K562 (cell line): ENCODE measurements around the gene C1orf50. TPM values are rescaled to one million over a fixed set of nuclear protein-coding genes. Genes with fewer than 3 reads are reported as not detected.

ENCODE experiments used
- ARID2 ChIP-seq: fragments of 450-650 bp; IDR thresholded peaks from 2 replicates; pipeline ENCODE4 v1.6.1; 2017; ENCODE audit warnings: antibody characterized with exemption, mild to moderate bottlenecking
- ATF4 ChIP-seq: fragments of 450-650 bp; formaldehyde crosslinking; IDR thresholded peaks from 2 replicates; pipeline ENCODE4 v1.4.0; 2022; ENCODE audit warnings: mild to moderate bottlenecking, moderate library complexity
- ATF6 ChIP-seq: sonication (generic); formaldehyde crosslinking; IDR thresholded peaks from 2 replicates; pipeline ENCODE4 v1.4.0; 2020; ENCODE audit warnings: mild to moderate bottlenecking, missing genetic modification reagents
- ATF7 ChIP-seq: fragments of 450-650 bp; IDR thresholded peaks from 2 replicates; pipeline ENCODE4 v1.7.1; 2014; ENCODE audit warnings: mild to moderate bottlenecking, moderate library complexity
- BCOR ChIP-seq: fragments of 450-650 bp; IDR thresholded peaks from 2 replicates; pipeline ENCODE4 v1.6.1; 2016
- BMI1 ChIP-seq: fragments of 150-350 bp; IDR thresholded peaks from 2 replicates; pipeline ENCODE4 v1.6.1; 2014; ENCODE audit warnings: low read length
- ELK3 ChIP-seq: fragments of 450-650 bp; formaldehyde crosslinking; IDR thresholded peaks from 2 replicates; pipeline ENCODE4 v1.4.0; 2020; ENCODE audit warnings: mild to moderate bottlenecking
- ESRRA ChIP-seq: fragments of 450-650 bp; IDR thresholded peaks from 2 replicates; pipeline ENCODE4 v1.6.1; 2014; ENCODE audit warnings: low read depth, mild to moderate bottlenecking, moderate library complexity, borderline replicate concordance
- HMG20A ChIP-seq: fragments of 450-650 bp; formaldehyde crosslinking; conservative IDR thresholded peaks from 2 replicates; pipeline ENCODE4 v1.4.0; 2020; ENCODE audit warnings: mild to moderate bottlenecking, mixed read lengths
- HMGN3 ChIP-seq: IDR thresholded peaks from 2 replicates; pipeline ENCODE4 v1.6.1; 2011; ENCODE audit warnings: borderline replicate concordance, low read depth, mild to moderate bottlenecking, mixed read lengths, low read length; ENCODE audit not compliant: insufficient read length; ENCODE audit errors: extremely low read depth
- KLF10 ChIP-seq: fragments of 250-450 bp; sonication (Bioruptor Pico); IDR thresholded peaks from 2 replicates; pipeline ENCODE4 v1.6.1; 2021; ENCODE audit warnings: matching md5 sums
- LEF1 ChIP-seq: fragments of 450-650 bp; IDR thresholded peaks from 2 replicates; pipeline ENCODE4 v1.6.1; 2016; ENCODE audit warnings: mild to moderate bottlenecking
- MAZ ChIP-seq, 2 experiments: fragments of 450-650 bp in 1 of 2; sonication (generic) in 1 of 2; formaldehyde crosslinking; IDR thresholded peaks in 1 of 2; conservative IDR thresholded peaks in 1 of 2; 2 replicates each; pipeline versions ENCODE4 v1.4.0 to v1.5.0; 2020; ENCODE audit warnings: mild to moderate bottlenecking in 1 of 2, missing genetic modification reagents in 1 of 2
- PML ChIP-seq: IDR thresholded peaks from 2 replicates; pipeline ENCODE4 v1.6.1; 2012; ENCODE audit warnings: low read length, inconsistent platforms
- POLR2G ChIP-seq: fragments of 200-400 bp; formaldehyde crosslinking; IDR thresholded peaks from 2 replicates; pipeline ENCODE4 v1.6.1; 2017; ENCODE audit warnings: low read depth, mild to moderate bottlenecking, antibody characterized with exemption, low read length, moderate library complexity
- PTTG1 ChIP-seq: fragments of 450-650 bp; IDR thresholded peaks from 2 replicates; pipeline ENCODE4 v1.6.1; 2016; ENCODE audit warnings: low read depth, mild to moderate bottlenecking, missing genetic modification characterization, missing compliant biosample characterization
- SRF ChIP-seq, 2 experiments: fragments of 250-450, 450-650 bp in 1 of 2; sonication (Bioruptor Pico) in 1 of 2; sonication (generic) in 1 of 2; formaldehyde crosslinking; IDR thresholded peaks; 2 replicates each; pipeline versions ENCODE4 v1.5.0 to v1.5.1; 2020 to 2022; ENCODE audit warnings: mild to moderate bottlenecking in 1 of 2, missing genetic modification reagents in 1 of 2
- STAG1 ChIP-seq: sonication (generic); formaldehyde crosslinking; IDR thresholded peaks from 2 replicates; pipeline ENCODE4 v1.5.0; 2020; ENCODE audit warnings: missing genetic modification reagents, borderline replicate concordance
- TBP ChIP-seq: optimal IDR thresholded peaks from 2 replicates; pipeline ENCODE3; 2011; ENCODE audit warnings: low read depth, low read length, improper control_type of control experiment
- ZKSCAN1 ChIP-seq: fragments of 150-350 bp; IDR thresholded peaks from 2 replicates; pipeline ENCODE4 v1.6.1; 2016; ENCODE audit warnings: low read depth, low read length
- ZKSCAN8 ChIP-seq: fragments of 200-800 bp; sonication (Bioruptor generic); IDR thresholded peaks from 2 replicates; pipeline ENCODE4 v1.6.1; 2016; ENCODE audit warnings: missing genetic modification characterization, missing compliant biosample characterization
- ZNF124 ChIP-seq: sonication (generic); formaldehyde crosslinking; IDR thresholded peaks from 2 replicates; pipeline ENCODE4 v1.8.1; 2022; ENCODE audit warnings: missing genetic modification reagents
- ZNF507 ChIP-seq: conservative IDR thresholded peaks from 2 replicates; pipeline ENCODE4 v1.6.1; 2017; ENCODE audit warnings: missing genetic modification characterization, missing compliant biosample characterization
- ZNF584 ChIP-seq: fragments of 200-800 bp; sonication (Bioruptor generic); IDR thresholded peaks from 2 replicates; pipeline ENCODE4 v1.6.1; 2016; ENCODE audit warnings: low read depth, mild to moderate bottlenecking, missing genetic modification characterization, missing compliant biosample characterization
- polyA plus RNA-seq, 8 experiments: library from polyadenylated mRNA; depleted of rRNA in 4 of 8; stranded (reverse) in 5 of 8; unstranded in 3 of 8; fragments of >200 nt; fragmentation: Nextera tagmentation in 2 of 8; fragmentation: Illumina TruSeq in 1 of 8; extraction: Ambion mirVana in 2 of 8; extraction: Trizol in 1 of 8; gene quantifications; 2 replicates each; pipeline versions ENCODE4 v1.2.1 to v1.2.3, GENCODE V29; 2011 to 2014; ENCODE audit warnings: inconsistent platforms in 1 of 8, missing spikeins in 1 of 8
- total RNA-seq, 7 experiments: library from RNA; depleted of rRNA in 6 of 7; stranded (reverse); fragments of >200 nt in 6 of 7; fragmentation: Illumina TruSeq in 2 of 7; extraction: Trizol in 2 of 7; gene quantifications; 2 replicates each; pipeline versions ENCODE4 v1.2.1 to v1.2.3, GENCODE V29; 2011 to 2021; ENCODE audit warnings: low replicate concordance in 1 of 7
- TF ChIP-seq, protein P1 (sequence below): IDR thresholded peaks from 2 replicates; pipeline ENCODE4 v1.6.1; 2014; ENCODE audit warnings: antibody characterized with exemption

The C1orf50 gene
- total and polyA plus RNA-seq, 9 of the 15 experiments (the other 6 are each of a cell fraction or from before 2014, with no cell fraction given) = 0.55 to 13.9 (median 5.2) TPM

DNA sequence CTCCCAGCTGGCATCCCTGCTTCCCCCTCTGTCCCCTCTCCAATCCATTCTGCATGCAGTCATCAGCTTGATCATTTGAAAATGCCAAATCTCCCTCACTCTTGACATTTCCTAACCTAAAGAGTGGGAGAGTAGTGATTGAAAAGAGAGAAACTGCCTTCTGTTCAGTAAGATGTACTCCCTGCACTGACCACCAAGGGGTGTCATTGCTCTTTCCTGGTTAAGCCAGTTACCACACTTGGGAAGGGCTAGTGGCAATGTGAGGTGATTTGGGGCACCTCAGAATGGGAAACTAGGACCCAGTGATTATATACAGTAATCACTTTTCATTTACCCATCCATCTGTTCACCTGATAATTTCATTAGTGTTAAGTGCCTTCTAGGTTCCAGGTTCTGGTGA, 10.8 kb downstream of the C1orf50 start (continued):
- TF ChIP-seq ZKSCAN1 = no peak
- TF ChIP-seq PML = no peak
- TF ChIP-seq ATF6 (CRISPR knock-in tag) = no peak
- TF ChIP-seq BCOR = no peak
- no peak for TF ChIP-seq HMG20A (CRISPR knock-in tag)
- TF ChIP-seq PTTG1 (tag) = no peak
- TF ChIP-seq HMGN3 = no peak
- TF ChIP-seq SRF (CRISPR knock-in tag; IDR thresholded peaks at IDR 0.05) = no peak
- TF ChIP-seq TBP = no peak
- no peak for TF ChIP-seq ATF7
- no peak for TF ChIP-seq BMI1
- TF ChIP-seq LEF1 = no peak
- peak; percentile 82; the same call in 1 of the 2 replicates for TF ChIP-seq STAG1 (CRISPR knock-in tag)
- TF ChIP-seq ZNF507 = no peak
- no peak for TF ChIP-seq ELK3 (CRISPR knock-in tag)
- no peak for TF ChIP-seq ZNF124
- no peak for TF ChIP-seq KLF10 (CRISPR knock-in tag)
- TF ChIP-seq POLR2G = no peak
- TF ChIP-seq ZNF584 (CRISPR knock-in tag) = no peak
- TF ChIP-seq, protein P1, sequence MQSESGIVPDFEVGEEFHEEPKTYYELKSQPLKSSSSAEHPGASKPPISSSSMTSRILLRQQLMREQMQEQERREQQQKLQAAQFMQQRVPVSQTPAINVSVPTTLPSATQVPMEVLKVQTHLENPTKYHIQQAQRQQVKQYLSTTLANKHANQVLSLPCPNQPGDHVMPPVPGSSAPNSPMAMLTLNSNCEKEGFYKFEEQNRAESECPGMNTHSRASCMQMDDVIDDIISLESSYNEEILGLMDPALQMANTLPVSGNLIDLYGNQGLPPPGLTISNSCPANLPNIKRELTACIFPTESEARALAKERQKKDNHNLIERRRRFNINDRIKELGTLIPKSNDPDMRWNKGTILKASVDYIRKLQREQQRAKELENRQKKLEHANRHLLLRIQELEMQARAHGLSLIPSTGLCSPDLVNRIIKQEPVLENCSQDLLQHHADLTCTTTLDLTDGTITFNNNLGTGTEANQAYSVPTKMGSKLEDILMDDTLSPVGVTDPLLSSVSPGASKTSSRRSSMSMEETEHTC = no peak
- peak; percentile 30; the same call in 1 of the 2 replicates for TF ChIP-seq ESRRA
- TF ChIP-seq ATF4 = no peak
- TF ChIP-seq ZKSCAN8 (CRISPR knock-in tag) = no peak
- peak in 1 of 2 experiments; percentile 63; a peak in 2 of 4 replicates for TF ChIP-seq MAZ (CRISPR knock-in tag; conservative IDR thresholded peaks at IDR 0.05 in 1 of 2, IDR thresholded peaks at IDR 0.05 in 1 of 2)
- peak; percentile 90 for TF ChIP-seq ARID2
